A549 (cell line): ENCODE data around the gene TOB2.
"Not testable (repeated sequence)": the region's sequence is repeated elsewhere in the genome, so short reads cannot be mapped to it uniquely, and the experiment has no call there.

Experiments
- CHD4 ChIP-seq: fragments of 200-600 bp; sonication (generic); IDR thresholded peaks from 2 replicates; pipeline ENCODE4 v1.6.1; 2016; ENCODE audit warnings: antibody characterized with exemption, mild to moderate bottlenecking, borderline replicate concordance
- POLR2A ChIP-seq: IDR thresholded peaks from 2 replicates; pipeline ENCODE4 v1.6.1; 2012; ENCODE audit warnings: mild to moderate bottlenecking, low read length
- TF ChIP-seq, protein P1 (sequence below): fragments of >200 bp; sonication (Bioruptor Twin); formaldehyde crosslinking; IDR thresholded peaks from 3 replicates; pipeline ENCODE4 v1.5.1; 2016
- TF ChIP-seq, protein P2 (sequence below): fragments of 200-600 bp; sonication (generic); IDR thresholded peaks from 2 replicates; pipeline ENCODE4 v1.6.1; 2016; ENCODE audit warnings: antibody characterized with exemption, mild to moderate bottlenecking, moderate library complexity

GRCh38 chr22:41402851-41403250 lies 43.8 kb downstream of the TOB2 start:
- not testable (repeated sequence) for TF ChIP-seq POLR2A, CHD4
- TF ChIP-seq, protein P1, sequence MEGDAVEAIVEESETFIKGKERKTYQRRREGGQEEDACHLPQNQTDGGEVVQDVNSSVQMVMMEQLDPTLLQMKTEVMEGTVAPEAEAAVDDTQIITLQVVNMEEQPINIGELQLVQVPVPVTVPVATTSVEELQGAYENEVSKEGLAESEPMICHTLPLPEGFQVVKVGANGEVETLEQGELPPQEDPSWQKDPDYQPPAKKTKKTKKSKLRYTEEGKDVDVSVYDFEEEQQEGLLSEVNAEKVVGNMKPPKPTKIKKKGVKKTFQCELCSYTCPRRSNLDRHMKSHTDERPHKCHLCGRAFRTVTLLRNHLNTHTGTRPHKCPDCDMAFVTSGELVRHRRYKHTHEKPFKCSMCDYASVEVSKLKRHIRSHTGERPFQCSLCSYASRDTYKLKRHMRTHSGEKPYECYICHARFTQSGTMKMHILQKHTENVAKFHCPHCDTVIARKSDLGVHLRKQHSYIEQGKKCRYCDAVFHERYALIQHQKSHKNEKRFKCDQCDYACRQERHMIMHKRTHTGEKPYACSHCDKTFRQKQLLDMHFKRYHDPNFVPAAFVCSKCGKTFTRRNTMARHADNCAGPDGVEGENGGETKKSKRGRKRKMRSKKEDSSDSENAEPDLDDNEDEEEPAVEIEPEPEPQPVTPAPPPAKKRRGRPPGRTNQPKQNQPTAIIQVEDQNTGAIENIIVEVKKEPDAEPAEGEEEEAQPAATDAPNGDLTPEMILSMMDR = not testable (repeated sequence)
- TF ChIP-seq, protein P2, sequence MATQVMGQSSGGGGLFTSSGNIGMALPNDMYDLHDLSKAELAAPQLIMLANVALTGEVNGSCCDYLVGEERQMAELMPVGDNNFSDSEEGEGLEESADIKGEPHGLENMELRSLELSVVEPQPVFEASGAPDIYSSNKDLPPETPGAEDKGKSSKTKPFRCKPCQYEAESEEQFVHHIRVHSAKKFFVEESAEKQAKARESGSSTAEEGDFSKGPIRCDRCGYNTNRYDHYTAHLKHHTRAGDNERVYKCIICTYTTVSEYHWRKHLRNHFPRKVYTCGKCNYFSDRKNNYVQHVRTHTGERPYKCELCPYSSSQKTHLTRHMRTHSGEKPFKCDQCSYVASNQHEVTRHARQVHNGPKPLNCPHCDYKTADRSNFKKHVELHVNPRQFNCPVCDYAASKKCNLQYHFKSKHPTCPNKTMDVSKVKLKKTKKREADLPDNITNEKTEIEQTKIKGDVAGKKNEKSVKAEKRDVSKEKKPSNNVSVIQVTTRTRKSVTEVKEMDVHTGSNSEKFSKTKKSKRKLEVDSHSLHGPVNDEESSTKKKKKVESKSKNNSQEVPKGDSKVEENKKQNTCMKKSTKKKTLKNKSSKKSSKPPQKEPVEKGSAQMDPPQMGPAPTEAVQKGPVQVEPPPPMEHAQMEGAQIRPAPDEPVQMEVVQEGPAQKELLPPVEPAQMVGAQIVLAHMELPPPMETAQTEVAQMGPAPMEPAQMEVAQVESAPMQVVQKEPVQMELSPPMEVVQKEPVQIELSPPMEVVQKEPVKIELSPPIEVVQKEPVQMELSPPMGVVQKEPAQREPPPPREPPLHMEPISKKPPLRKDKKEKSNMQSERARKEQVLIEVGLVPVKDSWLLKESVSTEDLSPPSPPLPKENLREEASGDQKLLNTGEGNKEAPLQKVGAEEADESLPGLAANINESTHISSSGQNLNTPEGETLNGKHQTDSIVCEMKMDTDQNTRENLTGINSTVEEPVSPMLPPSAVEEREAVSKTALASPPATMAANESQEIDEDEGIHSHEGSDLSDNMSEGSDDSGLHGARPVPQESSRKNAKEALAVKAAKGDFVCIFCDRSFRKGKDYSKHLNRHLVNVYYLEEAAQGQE = not testable (repeated sequence)
